NCI-H146 (cell line): ENCODE measurements around the gene SH3D19.
"Not testable (repeated sequence)": the region's sequence is repeated elsewhere in the genome, so short reads cannot be mapped to it uniquely, and the experiment has no call there.

Source experiments
- DNase-seq: peaks from one replicate; lab custom pipeline; 2025; lab: John Stamatoyannopoulos, UW

The SH3D19 gene

GRCh38 chr4:151098979-151099228, 226.5 kb downstream of the SH3D19 start:
- no peak for DNase-seq

GRCh38 chr4:151097759-151098158, 227.6 kb downstream of the SH3D19 start:
- no peak for DNase-seq

GRCh38 chr4:151095142-151095541, 230.3 kb downstream of the SH3D19 start:
- no peak for DNase-seq

- DNase-seq: no peak
Measured at GRCh38 chr4:151094290-151094751, 231.1 kb downstream of the SH3D19 start.

GRCh38 chr4:151093203-151093602, 232.2 kb downstream of the SH3D19 start:
- DNase-seq: no peak

GRCh38 chr4:151092488-151092887, 232.9 kb downstream of the SH3D19 start:
- DNase-seq: no peak

- no peak for DNase-seq
Measured at GRCh38 chr4:151091047-151091446, 234.4 kb downstream of the SH3D19 start.

GRCh38 chr4:151087467-151087866, 237.9 kb downstream of the SH3D19 start:
- no peak for DNase-seq

GRCh38 chr4:151077978-151078377, 247.4 kb downstream of the SH3D19 start:
- DNase-seq: not testable (repeated sequence)

GRCh38 chr4:151074416-151074916, 250.9 kb downstream of the SH3D19 start:
- DNase-seq: no peak
